HG02610 (cell line): ENCODE results near the gene SUDS3.
"Not testable (repeated sequence)": the region's sequence is repeated elsewhere in the genome, so short reads cannot be mapped to it uniquely, and the experiment has no call there.

ENCODE experiments used
- ATAC-seq: cut with Tn5 transposase; IDR thresholded peaks from one replicate; pipeline ENCODE4 v1.9.1; 2021; ENCODE audit warnings: mild to moderate bottlenecking, moderate library complexity; ENCODE audit not compliant: unreplicated experiment

Gene SUDS3, protein sequence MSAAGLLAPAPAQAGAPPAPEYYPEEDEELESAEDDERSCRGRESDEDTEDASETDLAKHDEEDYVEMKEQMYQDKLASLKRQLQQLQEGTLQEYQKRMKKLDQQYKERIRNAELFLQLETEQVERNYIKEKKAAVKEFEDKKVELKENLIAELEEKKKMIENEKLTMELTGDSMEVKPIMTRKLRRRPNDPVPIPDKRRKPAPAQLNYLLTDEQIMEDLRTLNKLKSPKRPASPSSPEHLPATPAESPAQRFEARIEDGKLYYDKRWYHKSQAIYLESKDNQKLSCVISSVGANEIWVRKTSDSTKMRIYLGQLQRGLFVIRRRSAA

DNA sequence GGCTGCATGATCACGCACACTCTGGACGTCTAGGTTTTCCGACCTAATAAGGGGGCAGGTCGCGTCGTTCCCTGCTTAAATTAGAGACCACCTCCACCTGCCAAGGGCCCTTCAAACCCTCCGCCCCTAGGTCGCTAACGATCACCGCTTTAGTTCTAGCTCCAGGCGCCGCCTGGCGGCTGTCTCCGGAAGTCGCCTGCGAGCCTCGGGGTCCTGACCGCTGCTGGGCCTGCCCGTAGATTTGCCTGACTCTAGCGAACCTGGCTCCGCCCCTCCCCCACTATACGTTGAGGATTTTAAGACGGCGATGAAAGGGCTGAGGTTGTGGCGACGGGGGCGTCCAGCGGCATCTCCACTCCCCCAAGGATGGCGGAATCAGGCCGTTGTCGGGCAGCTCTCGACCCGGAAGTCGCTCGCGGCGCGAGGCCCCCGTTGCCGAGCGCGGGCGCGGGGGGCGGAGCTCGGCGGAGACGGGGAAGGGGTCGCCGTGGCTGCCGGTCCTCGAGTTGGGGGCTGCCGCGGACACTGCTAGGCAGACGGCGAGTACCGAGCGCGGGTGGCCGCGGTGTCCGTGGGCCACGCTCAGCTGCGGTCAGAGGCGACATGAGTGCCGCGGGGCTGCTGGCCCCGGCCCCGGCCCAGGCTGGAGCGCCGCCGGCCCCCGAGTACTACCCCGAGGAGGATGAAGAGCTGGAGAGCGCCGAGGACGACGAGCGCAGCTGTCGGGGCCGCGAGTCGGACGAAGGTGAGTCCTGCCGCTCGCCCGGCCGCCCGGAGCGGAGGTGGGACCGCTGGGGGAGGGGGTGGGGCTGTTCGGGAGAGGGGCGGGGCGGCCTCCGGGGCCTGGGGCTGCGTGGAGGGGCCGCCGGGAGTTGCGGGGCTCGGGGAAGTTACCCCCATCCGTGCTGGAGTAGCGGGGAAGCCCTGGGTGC is at the start of gene SUDS3:
Gene SUDS3, plus strand, starts transcription at position 467 of the 932 bp plus-strand sequence. Its CDS starts 137 bp downstream, at position 604.
- ATAC-seq: peak; percentile 27

DNA sequence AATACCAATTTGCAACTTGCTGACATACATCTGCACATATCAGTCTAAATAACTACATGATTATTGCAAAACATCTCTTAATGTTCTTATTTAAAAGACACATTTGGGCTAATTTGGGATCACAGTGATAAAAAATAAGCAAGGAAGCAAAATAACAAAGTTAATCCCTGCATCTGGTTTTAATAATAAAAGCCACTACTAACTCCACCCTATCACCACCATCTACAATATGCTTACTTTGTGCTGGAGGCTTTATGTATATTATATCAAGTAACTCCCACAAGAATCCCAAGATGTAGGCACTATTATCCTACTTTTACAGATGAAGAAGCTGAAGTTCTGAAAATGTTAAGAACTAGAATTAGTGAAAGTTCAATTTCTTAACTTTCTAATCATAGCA is 49.4 kb upstream of the SUDS3 start:
- no peak for ATAC-seq

DNA sequence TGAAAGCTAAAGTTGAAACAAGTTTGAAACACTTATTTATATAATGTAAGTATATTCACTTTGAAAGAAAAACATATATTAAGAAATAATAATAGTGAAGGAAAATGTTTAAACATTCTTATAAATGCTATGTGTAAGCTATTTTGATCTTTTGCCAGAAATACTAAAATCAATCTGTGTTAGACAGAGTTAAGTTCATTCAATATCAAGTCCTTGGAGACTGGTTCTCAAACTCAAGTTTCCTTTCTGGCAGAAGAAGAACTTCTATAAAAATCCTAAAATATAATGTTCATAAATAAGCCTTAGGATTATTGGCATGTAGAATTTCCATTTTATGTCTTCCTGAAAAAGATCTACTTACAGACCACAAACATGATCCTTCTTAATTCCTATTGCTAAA is 49.0 kb upstream of the SUDS3 start:
- no peak for ATAC-seq

DNA sequence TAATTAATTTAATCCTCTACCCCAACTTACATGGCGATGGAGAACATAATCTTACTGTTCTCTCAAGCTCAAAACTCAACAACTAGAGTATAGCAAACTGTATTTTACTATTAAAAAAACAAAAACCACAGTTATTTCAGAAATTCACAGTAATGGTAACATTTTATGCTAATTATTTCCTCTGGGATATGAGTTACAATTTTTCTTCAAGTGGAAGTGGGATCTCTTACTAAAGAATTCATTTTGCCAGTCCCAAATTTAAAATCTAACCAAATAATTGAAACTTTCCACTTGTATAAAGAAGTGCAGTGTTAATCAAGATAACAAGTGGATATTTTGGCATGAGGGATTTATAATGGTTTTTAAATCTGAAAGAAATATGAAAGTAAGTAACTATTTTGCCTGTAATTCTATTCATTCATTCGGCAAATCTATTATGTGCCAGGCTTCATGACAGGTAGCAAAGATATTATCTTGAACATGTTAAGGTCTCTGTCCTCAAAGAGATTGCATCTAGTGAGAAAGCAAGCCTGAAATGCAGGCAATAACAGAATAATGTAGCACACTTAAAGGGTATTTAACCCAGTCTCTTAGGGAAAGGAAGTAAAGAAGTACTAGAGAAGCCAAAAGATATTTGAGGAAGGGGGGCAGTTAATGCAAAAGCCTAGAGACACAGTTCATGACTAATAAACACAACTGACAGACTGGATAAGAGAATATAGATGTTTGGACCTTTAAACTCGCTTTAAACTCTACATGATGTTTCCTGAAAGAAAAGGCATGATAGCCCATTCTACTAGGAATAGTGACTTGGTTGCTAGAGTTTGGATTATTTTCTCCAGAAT is 47.6 kb upstream of the SUDS3 start:
- ATAC-seq: no peak

DNA sequence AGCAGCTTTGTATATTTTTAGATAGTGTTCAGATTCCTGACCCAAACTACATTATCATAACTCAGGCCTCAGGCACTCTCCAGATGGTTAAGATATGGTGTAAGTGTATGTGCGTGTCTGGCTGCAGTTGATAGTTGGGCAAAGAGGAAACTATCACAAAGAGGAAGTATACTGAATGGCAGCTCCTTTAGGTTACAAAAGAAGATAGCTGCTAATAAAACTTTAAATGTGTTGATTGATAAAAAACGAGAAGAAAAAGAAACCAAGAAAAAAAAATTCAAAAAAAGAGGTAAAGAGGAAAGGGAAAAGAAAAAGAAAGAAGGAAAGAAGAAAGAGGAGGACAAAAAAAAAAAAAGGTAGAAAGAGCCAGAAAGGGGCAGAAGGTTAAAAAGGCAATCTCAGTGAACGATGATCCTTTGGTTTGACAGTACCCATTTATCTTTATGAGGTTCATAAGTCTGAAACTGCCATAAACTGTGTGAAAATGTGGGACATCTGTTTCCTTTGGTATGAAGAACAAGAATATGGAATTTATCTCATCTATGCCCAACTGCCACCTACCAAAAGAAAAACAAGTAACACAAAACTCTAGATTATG is 45.8 kb upstream of the SUDS3 start:
- ATAC-seq: peak; percentile 54

DNA sequence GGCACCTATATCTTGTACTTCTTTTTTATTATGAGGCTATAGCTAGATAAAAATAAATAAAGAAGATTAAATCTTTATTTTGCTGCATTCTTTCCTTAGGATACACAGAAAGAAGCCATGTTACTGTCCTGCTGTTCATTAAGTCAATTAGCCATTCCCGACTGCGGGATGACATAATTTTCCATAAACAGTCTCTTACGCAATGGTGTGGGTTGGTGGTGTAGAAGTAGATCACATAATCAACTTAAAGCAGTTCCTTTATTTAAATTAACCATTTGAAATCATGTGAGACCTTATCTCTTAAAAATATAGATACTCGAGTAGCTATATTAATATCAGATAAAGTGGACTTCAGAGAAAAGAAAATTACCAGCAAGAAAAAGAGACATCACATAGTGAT is 43.8 kb upstream of the SUDS3 start:
- ATAC-seq: no peak

DNA sequence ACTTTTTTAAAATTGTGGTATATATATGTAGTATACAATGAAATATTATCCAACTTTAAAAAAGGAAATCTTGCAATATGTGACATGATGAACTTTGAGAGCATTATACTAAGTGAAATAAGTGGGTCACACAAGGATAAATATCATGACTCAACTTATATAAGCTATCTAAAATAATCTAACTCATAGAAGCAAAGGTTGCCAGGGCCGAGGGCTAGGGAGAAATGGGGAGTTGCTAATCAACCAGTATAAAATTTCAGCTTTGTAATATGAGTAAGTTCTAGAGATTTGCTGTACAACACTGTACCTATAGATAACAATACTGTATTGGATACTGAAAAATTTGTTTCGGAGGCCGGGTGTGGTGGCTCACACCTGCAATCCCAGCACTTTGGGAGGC is 42.1 kb upstream of the SUDS3 start:
- ATAC-seq: no peak

DNA sequence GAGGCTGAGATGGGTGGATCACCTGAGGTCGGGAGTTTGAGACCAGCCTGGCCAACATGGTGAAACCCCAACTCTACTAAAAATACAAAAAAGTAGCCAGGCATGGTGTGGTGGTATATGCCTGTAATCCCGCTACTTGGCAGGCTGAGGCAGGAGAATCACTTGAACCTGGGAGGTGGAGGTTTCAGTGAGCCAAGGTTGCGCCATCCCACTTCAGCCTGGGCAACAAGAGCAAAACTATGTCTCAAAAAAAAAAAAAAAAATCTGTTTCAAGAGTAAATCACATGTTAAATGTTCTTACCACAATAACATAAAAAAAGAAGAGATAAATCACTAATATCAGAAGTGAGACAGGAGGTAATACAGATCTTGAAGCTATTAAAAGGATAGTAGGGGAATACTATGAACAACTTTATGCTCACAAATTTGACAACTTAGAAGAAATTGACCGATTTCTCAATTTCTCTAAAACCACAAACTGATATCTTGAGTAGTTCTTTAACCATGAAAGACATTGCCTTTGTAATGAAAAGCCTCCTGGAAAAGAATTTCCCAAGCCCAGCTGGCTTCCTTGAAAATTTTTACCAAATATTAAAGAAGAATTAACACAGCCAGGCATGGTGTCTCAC is 41.3 kb upstream of the SUDS3 start:
- ATAC-seq: no peak

DNA sequence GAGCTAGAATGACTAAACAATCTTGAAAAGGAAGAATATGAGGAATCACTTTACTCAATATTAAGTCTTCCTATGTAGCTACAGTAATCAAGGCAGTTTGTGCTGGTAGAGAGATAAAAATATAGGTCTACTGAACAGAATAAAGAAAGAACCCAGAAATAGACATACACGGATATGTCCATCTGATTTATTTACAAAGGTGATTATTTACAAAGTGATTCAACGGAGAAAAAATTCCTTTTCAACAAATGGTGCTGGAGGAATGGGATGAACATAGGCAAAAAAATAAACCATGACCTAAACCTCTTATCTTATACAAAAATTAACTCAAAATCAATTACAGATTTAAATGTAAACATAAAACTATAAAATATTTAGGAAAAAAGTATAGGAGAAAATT is 40.2 kb upstream of the SUDS3 start:
- no peak for ATAC-seq

DNA sequence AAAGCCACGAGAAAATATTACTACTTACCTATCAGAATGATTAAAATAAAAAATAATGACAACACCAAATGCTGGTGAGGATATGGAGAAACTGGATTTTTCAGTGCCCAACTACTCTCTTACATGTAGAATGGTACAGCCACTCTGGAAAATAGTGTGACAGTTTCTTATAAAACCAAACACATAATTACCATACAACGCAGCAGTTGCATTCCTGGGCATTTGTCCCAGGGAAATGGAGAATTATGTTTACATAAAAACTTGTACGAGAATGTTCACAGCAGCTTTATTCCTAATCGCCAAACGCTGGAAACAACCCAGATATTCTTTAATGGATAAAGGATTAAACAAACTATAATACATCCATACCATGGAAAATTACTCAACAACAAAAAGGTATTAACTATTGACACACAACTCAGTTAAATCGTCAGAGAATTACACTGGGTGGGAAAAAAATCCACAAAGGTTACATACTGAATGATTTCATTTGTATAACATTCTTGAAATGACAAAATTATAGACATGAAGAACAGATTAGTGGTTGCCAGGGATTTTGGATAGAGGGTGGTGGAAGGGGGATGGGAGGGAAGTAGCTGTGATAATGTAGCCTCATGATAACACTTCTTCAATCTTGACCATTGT is 39.0 kb upstream of the SUDS3 start:
- ATAC-seq: no peak

DNA sequence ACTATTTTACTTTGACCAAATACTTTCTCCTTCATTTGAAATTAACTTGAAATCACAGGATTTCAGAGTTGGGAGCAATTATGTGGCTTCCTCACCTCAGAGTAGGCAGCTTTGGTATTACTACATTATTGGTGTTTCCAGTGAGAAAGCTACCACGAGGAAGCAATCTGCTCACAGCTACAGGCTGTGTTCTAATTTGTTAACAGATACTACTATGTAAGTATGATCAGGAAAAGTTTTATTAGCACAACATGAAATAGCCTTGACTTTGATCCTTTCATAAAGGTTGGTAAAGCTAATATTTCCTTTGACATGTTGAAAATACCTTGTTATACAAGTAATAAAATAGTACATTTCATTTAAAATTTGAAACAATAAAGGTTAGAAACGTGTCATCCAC is 34.3 kb upstream of the SUDS3 start:
- no peak for ATAC-seq

DNA sequence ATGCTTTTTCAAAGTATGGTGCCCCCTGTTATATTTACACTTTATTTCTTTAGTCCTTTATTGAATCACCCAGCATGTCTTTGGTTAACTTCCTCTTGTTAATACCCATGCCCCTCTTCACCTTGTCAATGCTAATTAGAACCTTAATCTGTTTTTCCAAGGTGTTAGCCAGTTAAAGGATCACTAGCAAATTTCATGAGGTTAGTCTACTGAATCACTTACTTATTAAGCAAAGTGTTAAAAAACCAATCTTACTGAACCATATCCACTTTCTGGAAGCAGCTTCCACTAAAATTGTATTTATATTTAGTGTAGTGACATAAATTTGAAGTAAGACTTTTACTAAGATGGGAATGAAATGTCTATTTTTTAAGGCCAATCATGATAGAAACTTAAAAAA is 31.5 kb upstream of the SUDS3 start:
- ATAC-seq: no peak

DNA sequence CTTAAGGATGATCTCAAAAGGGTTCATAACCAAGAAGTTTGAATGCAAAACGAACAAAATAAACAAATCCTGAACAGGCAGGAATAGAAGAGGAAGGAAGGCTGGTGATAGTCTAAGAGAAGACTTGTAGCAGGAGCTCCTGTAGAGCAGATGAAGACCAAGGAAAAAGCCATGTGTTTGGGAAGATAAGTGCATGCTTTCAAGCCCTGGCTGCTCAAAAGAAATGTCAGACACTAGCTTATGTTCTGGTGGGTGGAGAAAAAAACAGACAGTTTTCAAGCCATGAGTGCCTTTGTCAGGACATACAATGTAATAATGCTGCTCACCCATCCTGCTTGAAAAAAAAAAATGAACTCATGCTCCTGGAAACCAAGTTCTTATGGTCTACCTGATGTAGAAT is 31.0 kb upstream of the SUDS3 start:
- ATAC-seq: no peak

DNA sequence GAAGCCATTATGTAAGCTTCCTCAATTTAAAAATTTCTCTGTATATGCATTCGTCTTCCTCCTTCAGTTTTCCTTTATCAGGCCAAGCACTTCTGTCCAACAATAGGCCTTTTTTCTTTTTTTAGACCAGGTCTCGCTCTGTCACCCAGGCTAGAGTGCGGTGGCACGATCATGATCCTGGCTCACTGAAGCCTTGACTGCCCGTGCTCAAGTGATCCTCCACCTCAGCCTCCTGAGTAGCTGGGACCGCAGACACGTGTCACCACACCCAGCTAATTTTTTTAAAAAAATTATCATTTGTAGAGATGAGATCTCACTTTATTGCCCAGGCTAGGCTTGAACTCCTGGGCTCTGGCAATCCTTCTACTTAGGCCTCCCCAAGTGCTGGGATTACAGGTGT is 29.5 kb upstream of the SUDS3 start:
- peak; percentile 73 for ATAC-seq

DNA sequence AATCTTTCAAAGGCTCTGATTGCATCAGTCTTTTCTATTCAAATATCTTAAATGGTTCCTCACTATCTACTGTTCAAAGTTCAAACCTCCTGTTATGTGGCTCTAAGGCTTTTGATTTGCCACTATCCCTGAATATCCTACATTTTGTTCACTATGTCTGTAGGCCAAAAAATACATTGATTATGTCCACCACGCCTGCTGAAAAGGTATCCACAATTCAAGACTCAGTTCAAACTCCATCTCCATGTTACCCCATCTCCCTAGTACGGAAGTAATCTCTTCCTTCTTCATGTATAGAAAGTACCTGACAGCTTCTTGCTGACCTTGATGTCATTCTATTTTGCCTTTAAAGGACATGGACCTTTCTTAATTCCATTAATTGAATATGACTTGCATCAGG is 28.4 kb upstream of the SUDS3 start:
- no peak for ATAC-seq

DNA sequence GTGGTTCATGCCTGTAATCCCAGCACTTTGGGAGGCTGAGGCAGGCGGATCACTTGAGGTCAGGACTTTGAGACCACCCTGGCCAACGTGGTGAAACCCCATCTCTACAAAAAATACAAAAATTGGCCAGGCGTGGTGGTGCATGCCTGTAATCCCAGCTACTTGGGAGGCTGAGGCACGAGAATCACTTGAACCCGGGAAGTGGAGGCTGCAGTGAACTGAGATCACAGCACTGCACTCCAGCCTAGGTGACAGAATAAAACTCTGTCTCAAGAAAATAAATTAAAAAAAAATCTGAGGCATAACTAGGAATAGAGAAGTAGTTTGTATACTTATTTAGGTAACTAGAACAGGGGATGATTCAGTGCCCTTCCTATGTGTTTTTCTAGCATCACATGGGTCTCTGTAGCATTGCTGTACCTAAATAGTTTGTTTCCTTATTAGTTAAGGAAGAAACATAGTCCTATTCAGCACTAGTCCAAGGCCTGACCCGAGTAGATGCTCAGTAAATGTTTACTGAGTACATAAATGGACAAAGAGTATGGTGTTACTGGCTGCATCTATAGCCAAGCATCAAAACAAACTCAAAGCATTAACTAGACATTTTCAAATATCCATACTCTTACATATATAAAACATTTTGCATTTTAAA is 25.3 kb upstream of the SUDS3 start:
- no peak for ATAC-seq

DNA sequence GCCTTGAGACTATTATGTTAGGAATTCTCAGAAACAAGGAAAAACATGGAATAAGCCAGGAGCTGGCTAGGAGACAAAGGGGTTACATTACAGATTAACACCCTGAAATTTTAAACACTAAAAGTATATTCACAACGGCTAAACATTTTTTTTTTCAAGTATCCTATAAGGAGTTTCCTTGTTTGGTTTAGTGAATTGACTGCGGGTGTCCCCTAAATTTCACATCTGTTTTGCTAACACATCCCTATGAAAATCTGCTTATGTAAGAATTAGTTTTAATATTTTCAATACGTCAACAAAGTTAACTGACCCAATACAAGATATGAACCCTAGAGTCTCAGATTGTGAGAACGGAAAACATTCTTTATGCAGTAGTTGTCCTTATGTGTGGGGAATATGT is 22.6 kb upstream of the SUDS3 start:
- no peak for ATAC-seq

DNA sequence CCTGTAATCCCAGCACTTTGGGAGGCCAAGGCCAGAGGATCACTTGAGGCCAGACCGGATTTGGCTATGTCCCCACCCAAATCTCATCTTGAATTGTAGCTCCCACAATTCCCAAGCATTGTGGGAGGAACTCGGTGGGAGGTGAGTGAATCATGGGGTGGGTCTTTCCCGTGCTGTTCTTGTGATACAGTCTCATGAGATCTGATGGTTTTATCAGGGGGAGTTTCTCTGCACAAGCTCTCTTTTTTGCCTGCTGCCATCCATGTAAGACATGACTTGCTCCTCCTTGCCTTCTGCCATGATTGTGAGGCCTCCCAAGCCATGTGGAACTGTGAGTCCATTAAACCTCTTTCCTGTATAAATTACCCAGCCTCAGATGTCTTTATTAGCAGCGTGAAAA is 21.9 kb upstream of the SUDS3 start:
- not testable (repeated sequence) for ATAC-seq

DNA sequence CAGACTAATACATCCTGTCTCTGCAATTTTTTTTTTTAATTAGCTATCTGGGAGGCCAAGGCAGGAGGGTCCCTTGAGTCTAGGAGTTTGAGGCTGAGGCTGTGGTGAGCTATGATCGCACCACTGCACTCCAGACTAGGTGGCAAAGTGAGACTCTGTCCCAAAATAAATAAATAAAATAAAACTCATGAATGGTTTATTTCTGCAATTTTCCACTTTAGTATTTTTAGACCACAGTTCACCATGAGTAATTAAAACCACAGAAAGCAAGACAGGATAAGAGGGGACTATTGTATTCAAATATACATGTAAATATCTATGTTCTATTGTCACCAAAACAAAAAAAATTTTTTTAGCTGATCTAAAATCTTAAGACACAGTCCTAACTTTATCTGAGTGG is 21.5 kb upstream of the SUDS3 start:
- ATAC-seq: no peak
